Measurements from ENCODE around the gene FAM234A.
"Not testable (repeated sequence)": the region's sequence is repeated elsewhere in the genome, so short reads cannot be mapped to it uniquely, and the experiment has no call there.

Gene FAM234A

GRCh38 chr16:234468-235305, at the start of gene FAM234A:
Gene FAM234A, plus strand, starts transcription at chr16:234821. Its CDS starts 19,593 bp downstream, at chr16:254414.
- in situ Hi-C loops (cut with HindIII; ENCODE audit: low sequenced_read_pairs) = no loop called here

GRCh38 chr16:185213-185612, 49.4 kb upstream of the FAM234A start:
- in situ Hi-C loops (cut with HindIII; ENCODE audit: low sequenced_read_pairs) = no loop called here

GRCh38 chr16:185691-186090, 48.9 kb upstream of the FAM234A start:
- in situ Hi-C loops (cut with HindIII; ENCODE audit: low sequenced_read_pairs) = no loop called here

- in situ Hi-C loops (cut with HindIII; ENCODE audit: low sequenced_read_pairs) = no loop called here
Observed at GRCh38 chr16:187330-187729, 47.3 kb upstream of the FAM234A start.

GRCh38 chr16:188674-189073, 45.9 kb upstream of the FAM234A start:
- in situ Hi-C loops (cut with HindIII; ENCODE audit: low sequenced_read_pairs) = no loop called here

GRCh38 chr16:189604-190186, 44.9 kb upstream of the FAM234A start:
- in situ Hi-C loops (cut with HindIII; ENCODE audit: low sequenced_read_pairs) = no loop called here

- in situ Hi-C loops (cut with HindIII; ENCODE audit: low sequenced_read_pairs) = no loop called here
Observed at GRCh38 chr16:191831-192230, 42.8 kb upstream of the FAM234A start.

- in situ Hi-C loops (cut with HindIII; ENCODE audit: low sequenced_read_pairs) = no loop called here
Observed at GRCh38 chr16:192686-193085, 41.9 kb upstream of the FAM234A start.

- in situ Hi-C loops (cut with HindIII; ENCODE audit: low sequenced_read_pairs) = no loop called here
Observed at GRCh38 chr16:193441-193840, 41.2 kb upstream of the FAM234A start.

- in situ Hi-C loops (cut with HindIII; ENCODE audit: low sequenced_read_pairs) = no loop called here
Observed at GRCh38 chr16:194516-194915, 40.1 kb upstream of the FAM234A start.

GRCh38 chr16:200388-200787, 34.2 kb upstream of the FAM234A start:
- in situ Hi-C loops (cut with HindIII; ENCODE audit: low sequenced_read_pairs) = no loop called here

GRCh38 chr16:203246-203645, 31.4 kb upstream of the FAM234A start:
- in situ Hi-C loops (cut with HindIII; ENCODE audit: low sequenced_read_pairs) = no loop called here

GRCh38 chr16:204046-204445, 30.6 kb upstream of the FAM234A start:
- in situ Hi-C loops (cut with HindIII; ENCODE audit: low sequenced_read_pairs) = not testable (repeated sequence)

GRCh38 chr16:209359-209758, 25.3 kb upstream of the FAM234A start:
- in situ Hi-C loops (cut with HindIII; ENCODE audit: low sequenced_read_pairs) = not testable (repeated sequence)

- in situ Hi-C loops (cut with HindIII; ENCODE audit: low sequenced_read_pairs) = not testable (repeated sequence)
Observed at GRCh38 chr16:211631-212180, 22.9 kb upstream of the FAM234A start.

GRCh38 chr16:212999-213398, 21.6 kb upstream of the FAM234A start:
- in situ Hi-C loops (cut with HindIII; ENCODE audit: low sequenced_read_pairs) = no loop called here

GRCh38 chr16:220021-220420, 14.6 kb upstream of the FAM234A start:
- in situ Hi-C loops (cut with HindIII; ENCODE audit: low sequenced_read_pairs) = no loop called here

- in situ Hi-C loops (cut with HindIII; ENCODE audit: low sequenced_read_pairs) = no loop called here
Observed at GRCh38 chr16:228151-228851, 6.3 kb upstream of the FAM234A start.

- in situ Hi-C loops (cut with HindIII; ENCODE audit: low sequenced_read_pairs) = no loop called here
Observed at GRCh38 chr16:228852-229730, 5.5 kb upstream of the FAM234A start, which contains the start of gene LUC7L. Gene LUC7L, minus strand, starts transcription at chr16:229449. Its CDS starts 110 bp downstream, at chr16:229339.

- in situ Hi-C loops (cut with HindIII; ENCODE audit: low sequenced_read_pairs) = no loop called here
Observed at GRCh38 chr16:229731-230281, 4.8 kb upstream of the FAM234A start.
